SU-DHL-6 (cell line): ENCODE results near the gene MSH4.

Source experiments
- H2AFZ ChIP-seq: fragments of 200-600 bp; sonication (generic); 2 replicates; pipeline ENCODE4 v1.6.1; 2014; ENCODE audit warnings: low read depth, mild to moderate bottlenecking, moderate library complexity, mixed read lengths, antibody characterized with exemption, low read length; ENCODE audit not compliant: severe bottlenecking
- H3F3A ChIP-seq: fragments of 200-600 bp; shearing (Covaris generic); 2 replicates; pipeline ENCODE4 v1.6.0; 2016; ENCODE audit warnings: antibody characterized with exemption, mild to moderate bottlenecking; ENCODE audit not compliant: insufficient read depth
- H3K27ac ChIP-seq: fragments of 200-600 bp; sonication (generic); 2 replicates; pipeline ENCODE4 v1.5.1; 2016; ENCODE audit warnings: low read depth, mild to moderate bottlenecking, low read length, moderate library complexity, mixed read lengths
- H3K27me3 ChIP-seq: fragments of 200-600 bp; sonication (generic), shearing (Covaris generic); 2 replicates; pipeline ENCODE4 v1.6.0; 2014; ENCODE audit warnings: mild to moderate bottlenecking, low read length
- H3K36me3 ChIP-seq: fragments of 200-600 bp; sonication (generic); 2 replicates; pipeline ENCODE4 v1.6.1; 2014; ENCODE audit warnings: mild to moderate bottlenecking, low read length, mixed read lengths
- H3K4me2 ChIP-seq: fragments of 300-600, 200-600 bp; shearing (Covaris generic), sonication (generic); 2 replicates; pipeline ENCODE4 v1.6.0; 2014; ENCODE audit warnings: low read length, low read depth, mild to moderate bottlenecking; ENCODE audit not compliant: poor library complexity, severe bottlenecking
- H3K4me3 ChIP-seq: fragments of 200-600 bp; sonication (generic); 2 replicates; pipeline ENCODE4 v1.5.1; 2014; ENCODE audit warnings: antibody characterized with exemption, low read length, mild to moderate bottlenecking, mixed read lengths; ENCODE audit not compliant: insufficient read depth, poor library complexity, severe bottlenecking
- H3K79me2 ChIP-seq: fragments of 200-600 bp; sonication (generic); 2 replicates; pipeline ENCODE4 v1.6.1; 2014; ENCODE audit warnings: mild to moderate bottlenecking, low read length, moderate library complexity; ENCODE audit not compliant: insufficient read depth
- H3K9ac ChIP-seq: fragments of 200-600 bp; sonication (generic); 2 replicates; pipeline ENCODE4 v1.7.0; 2014; ENCODE audit warnings: mild to moderate bottlenecking, low read length
- H3K9me2 ChIP-seq: fragments of 200-600 bp; sonication (generic); replicated peaks from 2 replicates; pipeline ENCODE4 v1.6.1; 2014; ENCODE audit warnings: low read length; ENCODE audit not compliant: insufficient read depth
- H3K9me3 ChIP-seq: fragments of 200-600 bp; sonication (generic); 2 replicates; pipeline ENCODE4 v1.6.1; 2014; ENCODE audit warnings: low read length, mixed read lengths; ENCODE audit not compliant: insufficient read depth
- H4K20me1 ChIP-seq: fragments of 200-600 bp; sonication (generic); 2 replicates; pipeline ENCODE4 v1.6.1; 2014; ENCODE audit warnings: low read depth, mild to moderate bottlenecking, antibody characterized with exemption, low read length, moderate library complexity, mixed read lengths
- EZH2phosphoT487 ChIP-seq: fragments of 200-600 bp; sonication (generic), shearing (Covaris generic); conservative IDR thresholded peaks from 2 replicates; pipeline ENCODE4 v1.6.1; 2018; ENCODE audit warnings: mild to moderate bottlenecking, antibody characterized with exemption, low read length, moderate library complexity, mixed read lengths
- TF ChIP-seq, protein P1 (sequence below): fragments of 200-600 bp; sonication (generic); IDR thresholded peaks from one replicate; pipeline ENCODE4 v1.5.1; 2017; ENCODE audit warnings: antibody characterized with exemption, mild to moderate bottlenecking, low read length, moderate library complexity; ENCODE audit not compliant: insufficient read depth, poor library complexity, severe bottlenecking

Gene MSH4

DNA sequence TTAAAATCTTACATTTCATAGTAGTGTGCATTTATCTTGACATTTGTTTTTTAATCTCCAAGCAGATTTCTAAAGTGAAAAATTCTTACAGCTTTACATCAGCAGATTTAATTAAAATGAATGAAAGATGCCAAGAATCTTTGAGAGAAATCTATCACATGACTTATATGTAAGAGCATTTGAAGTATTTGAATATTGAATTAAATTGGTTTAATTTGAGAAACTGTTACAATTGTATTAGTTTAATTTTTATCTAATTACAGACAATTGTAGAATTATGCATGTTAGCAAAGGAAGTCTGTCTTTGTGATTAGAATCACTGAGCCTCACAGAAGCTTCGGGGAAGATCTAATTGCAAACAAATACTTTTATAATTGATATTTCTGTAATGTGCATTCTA is 83.3 kb downstream of the MSH4 start:
- Histone ChIP-seq H3K9me3 (no peaks in the 10 kb centered on the region), H2AFZ (no peak overlapping the region), H3F3A (no peaks in the 10 kb centered on the region), H3K79me2 (no peaks in the 10 kb centered on the region), H3K9me2 (no peaks in the 10 kb centered on the region), H3K4me3 (no peak overlapping the region), H4K20me1 (no peaks in the 10 kb centered on the region), H3K4me2 (no peak overlapping the region), H3K36me3 (no peaks in the 10 kb centered on the region), H3K27ac (no peak overlapping the region), H3K9ac (no peak overlapping the region), H3K27me3 (no peaks in the 10 kb centered on the region)
- TF ChIP-seq, protein P1, sequence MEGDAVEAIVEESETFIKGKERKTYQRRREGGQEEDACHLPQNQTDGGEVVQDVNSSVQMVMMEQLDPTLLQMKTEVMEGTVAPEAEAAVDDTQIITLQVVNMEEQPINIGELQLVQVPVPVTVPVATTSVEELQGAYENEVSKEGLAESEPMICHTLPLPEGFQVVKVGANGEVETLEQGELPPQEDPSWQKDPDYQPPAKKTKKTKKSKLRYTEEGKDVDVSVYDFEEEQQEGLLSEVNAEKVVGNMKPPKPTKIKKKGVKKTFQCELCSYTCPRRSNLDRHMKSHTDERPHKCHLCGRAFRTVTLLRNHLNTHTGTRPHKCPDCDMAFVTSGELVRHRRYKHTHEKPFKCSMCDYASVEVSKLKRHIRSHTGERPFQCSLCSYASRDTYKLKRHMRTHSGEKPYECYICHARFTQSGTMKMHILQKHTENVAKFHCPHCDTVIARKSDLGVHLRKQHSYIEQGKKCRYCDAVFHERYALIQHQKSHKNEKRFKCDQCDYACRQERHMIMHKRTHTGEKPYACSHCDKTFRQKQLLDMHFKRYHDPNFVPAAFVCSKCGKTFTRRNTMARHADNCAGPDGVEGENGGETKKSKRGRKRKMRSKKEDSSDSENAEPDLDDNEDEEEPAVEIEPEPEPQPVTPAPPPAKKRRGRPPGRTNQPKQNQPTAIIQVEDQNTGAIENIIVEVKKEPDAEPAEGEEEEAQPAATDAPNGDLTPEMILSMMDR: no peak
- no peak for TF ChIP-seq EZH2phosphoT487

DNA sequence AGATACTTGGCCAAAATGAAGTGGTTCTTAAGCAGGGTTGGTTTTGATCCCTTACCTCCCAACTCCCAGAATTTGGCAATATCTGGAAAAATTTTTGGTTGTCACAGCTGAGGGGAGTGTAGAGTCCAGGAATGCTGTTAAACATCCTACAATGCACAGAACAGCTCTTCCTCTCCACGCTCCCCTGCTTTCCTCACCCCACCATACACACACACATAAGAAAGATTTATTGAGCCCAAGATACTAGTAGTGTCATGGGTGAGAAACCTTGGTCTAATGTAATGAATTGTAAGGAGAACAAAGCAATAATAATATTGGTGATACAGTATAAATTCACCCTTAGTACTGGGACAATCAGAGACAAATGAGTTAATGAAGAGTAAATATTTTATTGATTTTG is 87.8 kb downstream of the MSH4 start:
- no peak overlapping the region for H3K27ac ChIP-seq
- TF ChIP-seq, protein P1: no peak
- TF ChIP-seq EZH2phosphoT487: no peak
- H3K4me3 ChIP-seq: no peak overlapping the region

DNA sequence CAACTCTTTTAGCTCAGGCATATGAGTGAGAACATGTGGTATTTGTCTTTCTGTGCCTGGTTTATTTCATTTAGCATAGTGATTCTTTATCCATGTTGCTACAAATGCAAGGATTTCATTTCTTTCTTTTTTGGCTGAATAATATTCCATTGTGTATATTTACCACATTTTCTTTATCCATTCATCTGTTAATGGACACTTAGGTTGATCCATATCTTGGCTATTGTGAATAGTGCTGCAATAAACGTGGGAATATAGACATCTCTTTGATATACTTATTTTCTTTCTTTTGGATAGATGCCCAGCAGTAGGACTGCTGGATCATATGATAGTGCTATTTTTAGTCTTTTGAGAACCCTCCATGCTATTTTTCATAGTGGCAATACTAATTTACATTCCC is 104.7 kb downstream of the MSH4 start:
- Histone ChIP-seq H3K27ac (no peak overlapping the region), H3K9ac (no peak overlapping the region), H3K4me3 (no peak overlapping the region), H3K9me3 (no peaks in the 10 kb centered on the region), H4K20me1 (no peaks in the 10 kb centered on the region), H3F3A (no peaks in the 10 kb centered on the region), H3K27me3 (no peaks in the 10 kb centered on the region), H3K4me2 (no peak overlapping the region), H3K36me3 (no peaks in the 10 kb centered on the region), H3K9me2 (no peaks in the 10 kb centered on the region), H2AFZ (no peak overlapping the region), H3K79me2 (no peaks in the 10 kb centered on the region)
- no peak for TF ChIP-seq EZH2phosphoT487
- TF ChIP-seq, protein P1: no peak

More for the DNA sequence above, 87.8 kb downstream of the MSH4 start:
- no peak overlapping the region for H3K4me2 ChIP-seq
- no peaks in the 10 kb centered on the region for H3K79me2 ChIP-seq
- H3K9me3 ChIP-seq: no peaks in the 10 kb centered on the region
- no peak overlapping the region for H2AFZ ChIP-seq
- H3K27me3 ChIP-seq: no peaks in the 10 kb centered on the region
- H3K36me3 ChIP-seq: no peaks in the 10 kb centered on the region
- H4K20me1 ChIP-seq: no peaks in the 10 kb centered on the region
- no peak overlapping the region for H3K9ac ChIP-seq
- H3K9me2 ChIP-seq: no peaks in the 10 kb centered on the region
- no peaks in the 10 kb centered on the region for H3F3A ChIP-seq

DNA sequence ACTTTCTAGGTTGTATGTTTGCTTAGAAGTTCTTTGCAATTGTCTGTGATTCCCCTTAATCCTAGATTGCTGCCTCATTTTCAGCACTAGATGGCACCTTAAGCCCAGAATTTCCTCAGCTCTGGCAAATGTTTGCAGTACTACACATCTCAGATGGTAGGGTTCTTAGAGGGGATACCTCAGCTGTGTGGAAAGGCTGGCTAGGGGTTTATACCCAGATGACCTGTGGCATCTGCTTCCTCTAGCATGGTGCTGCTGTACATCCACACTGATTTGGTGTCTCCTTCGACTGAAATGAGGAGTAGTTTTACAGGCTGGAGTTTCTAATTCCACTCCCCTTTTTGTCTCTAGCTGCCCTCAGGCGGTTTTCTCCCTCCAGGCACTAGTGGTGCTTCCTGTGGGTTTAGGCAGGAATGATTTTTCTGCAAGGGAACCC is 112.1 kb downstream of the MSH4 start:
- H3K27me3 ChIP-seq: no peaks in the 10 kb centered on the region
- no peaks in the 10 kb centered on the region for H3K79me2 ChIP-seq
- H3K4me3 ChIP-seq: no peak overlapping the region
- H3K4me2 ChIP-seq: no peak overlapping the region
- H2AFZ ChIP-seq: no peak overlapping the region
- H3K36me3 ChIP-seq: no peaks in the 10 kb centered on the region
- H4K20me1 ChIP-seq: no peaks in the 10 kb centered on the region
- no peak overlapping the region for H3K27ac ChIP-seq
- H3K9ac ChIP-seq: no peak overlapping the region
- TF ChIP-seq, protein P1: peak; percentile 16
- no peak for TF ChIP-seq EZH2phosphoT487
- no peaks in the 10 kb centered on the region for H3F3A ChIP-seq
- H3K9me3 ChIP-seq: no peaks in the 10 kb centered on the region
- H3K9me2 ChIP-seq: no peaks in the 10 kb centered on the region
